ENCODE data around the gene ITSN1. TPM values are rescaled to one million over a fixed set of nuclear protein-coding genes. Genes with fewer than 3 reads are reported as not detected.

Gene ITSN1
- total and polyA plus RNA-seq, 2 of the 13 experiments (the other 11 are each of a cell fraction or from before 2014, with no cell fraction given), result 26.1 to 33.8 TPM

DNA sequence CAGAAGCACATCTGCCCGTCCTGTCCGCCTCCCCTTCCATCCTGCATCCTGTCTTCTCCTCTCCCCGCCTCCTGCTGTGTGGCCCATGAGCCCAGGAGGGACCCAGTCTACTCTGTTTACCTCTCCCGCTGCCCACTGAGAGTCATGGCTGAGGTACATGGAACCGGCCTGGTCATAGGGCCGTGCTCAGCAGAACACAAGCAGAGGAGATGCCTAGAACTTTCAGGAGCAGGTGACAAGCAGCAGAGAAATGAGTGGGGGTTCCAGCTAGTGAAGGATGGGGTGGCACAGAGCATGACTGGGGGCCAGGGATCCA, 202.5 kb downstream of the ITSN1 start:
- H3K27me3 ChIP-seq (ENCODE audit: control insufficient read depth in 1 of 2, insufficient read depth in 2 of 2, low read length in 2 of 2), result no peaks in the 10 kb centered on the region; a peak in 1 of 5 replicates
- peaks cover 63% of the 10 kb centered on the region for H3K4me1 ChIP-seq (ENCODE audit: insufficient read depth, low read length)
- 0 out of 2 replicates have a peak, but pooled peaks have one; percentile 13 for TF ChIP-seq KDM2A (CRISPR knock-in tag; IDR thresholded peaks at IDR 0.05; ENCODE audit: borderline replicate concordance, low read depth)
- no peak for TF ChIP-seq HHEX (CRISPR knock-in tag; IDR thresholded peaks at IDR 0.05)
- TF ChIP-seq ZNF607 (CRISPR knock-in tag; IDR thresholded peaks at IDR 0.05; ENCODE audit: borderline replicate concordance), result no peak
- TF ChIP-seq MIER3 (CRISPR knock-in tag; IDR thresholded peaks at IDR 0.05; ENCODE audit: borderline replicate concordance), result no peak
- TF ChIP-seq, protein P1, sequence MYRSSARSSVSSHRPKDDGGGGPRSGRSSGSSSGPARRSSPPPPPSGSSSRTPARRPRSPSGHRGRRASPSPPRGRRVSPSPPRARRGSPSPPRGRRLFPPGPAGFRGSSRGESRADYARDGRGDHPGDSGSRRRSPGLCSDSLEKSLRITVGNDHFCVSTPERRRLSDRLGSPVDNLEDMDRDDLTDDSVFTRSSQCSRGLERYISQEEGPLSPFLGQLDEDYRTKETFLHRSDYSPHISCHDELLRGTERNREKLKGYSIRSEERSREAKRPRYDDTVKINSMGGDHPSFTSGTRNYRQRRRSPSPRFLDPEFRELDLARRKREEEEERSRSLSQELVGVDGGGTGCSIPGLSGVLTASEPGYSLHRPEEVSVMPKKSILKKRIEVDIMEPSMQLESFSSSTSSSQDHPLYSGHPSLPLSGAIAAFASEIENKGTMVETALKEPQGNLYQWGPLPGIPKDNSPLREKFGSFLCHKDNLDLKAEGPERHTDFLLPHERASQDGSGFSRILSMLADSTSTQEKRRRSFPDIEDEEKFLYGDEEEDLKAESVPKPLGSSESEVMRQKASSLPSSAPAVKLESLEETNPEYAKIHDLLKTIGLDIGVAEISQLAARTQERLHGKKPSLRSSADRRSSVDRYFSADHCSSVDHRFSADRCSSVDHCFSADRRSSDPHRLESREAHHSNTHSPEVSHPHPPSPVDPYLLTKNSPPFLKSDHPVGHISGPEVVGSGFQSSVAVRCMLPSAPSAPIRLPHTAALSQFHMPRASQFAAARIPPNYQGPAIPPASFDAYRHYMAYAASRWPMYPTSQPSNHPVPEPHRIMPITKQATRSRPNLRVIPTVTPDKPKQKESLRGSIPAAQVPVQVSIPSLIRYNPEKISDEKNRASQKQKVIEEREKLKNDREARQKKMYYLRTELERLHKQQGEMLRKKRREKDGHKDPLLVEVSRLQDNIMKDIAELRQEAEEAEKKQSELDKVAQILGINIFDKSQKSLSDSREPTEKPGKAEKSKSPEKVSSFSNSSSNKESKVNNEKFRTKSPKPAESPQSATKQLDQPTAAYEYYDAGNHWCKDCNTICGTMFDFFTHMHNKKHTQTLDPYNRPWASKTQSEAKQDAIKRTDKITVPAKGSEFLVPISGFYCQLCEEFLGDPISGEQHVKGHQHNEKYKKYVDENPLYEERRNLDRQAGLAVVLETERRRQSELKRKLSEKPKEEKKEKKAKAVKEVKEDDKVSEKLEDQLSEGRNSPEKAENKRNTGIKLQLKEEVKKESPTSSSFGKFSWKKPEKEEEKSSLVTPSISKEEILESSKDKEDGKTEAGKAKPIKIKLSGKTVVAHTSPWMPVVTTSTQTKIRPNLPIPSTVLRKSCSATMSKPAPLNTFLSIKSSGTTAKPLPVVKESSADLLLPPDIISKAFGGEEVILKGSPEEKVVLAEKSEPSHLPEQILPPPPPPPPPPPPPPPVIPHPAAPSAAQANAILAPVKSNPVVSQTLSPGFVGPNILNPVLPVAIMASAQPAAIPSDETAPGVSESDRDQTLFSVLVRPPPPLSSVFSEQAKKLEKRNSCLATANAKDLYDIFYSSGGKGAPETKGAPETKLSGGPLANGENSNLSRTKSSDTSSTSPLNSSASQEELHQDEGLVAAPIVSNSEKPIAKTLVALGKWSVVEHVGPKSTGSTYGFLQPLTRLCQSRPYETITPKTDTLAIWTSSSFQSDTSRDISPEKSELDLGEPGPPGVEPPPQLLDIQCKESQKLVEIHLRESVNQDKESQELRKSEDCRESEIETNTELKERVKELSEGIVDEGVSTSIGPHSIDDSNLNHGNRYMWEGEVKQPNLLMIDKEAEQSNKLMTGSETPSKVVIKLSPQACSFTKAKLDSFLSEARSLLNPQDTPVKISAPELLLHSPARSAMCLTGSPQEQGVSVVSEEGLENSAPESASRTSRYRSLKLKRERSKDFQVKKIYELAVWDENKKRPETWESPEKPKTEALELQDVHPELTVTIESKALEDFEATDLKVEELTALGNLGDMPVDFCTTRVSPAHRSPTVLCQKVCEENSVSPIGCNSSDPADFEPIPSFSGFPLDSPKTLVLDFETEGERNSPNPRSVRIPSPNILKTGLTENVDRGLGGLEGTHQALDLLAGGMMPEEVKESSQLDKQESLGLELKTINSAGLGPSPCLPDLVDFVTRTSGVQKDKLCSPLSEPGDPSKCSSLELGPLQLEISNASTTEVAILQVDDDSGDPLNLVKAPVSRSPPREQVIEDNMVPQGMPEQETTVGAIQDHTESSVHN (CRISPR knock-in tag; IDR thresholded peaks at IDR 0.05), result no peak
- TF ChIP-seq ZNF232 (CRISPR knock-in tag; IDR thresholded peaks at IDR 0.05; ENCODE audit: borderline replicate concordance), result no peak
- no peak for TF ChIP-seq REXO4 (CRISPR knock-in tag; IDR thresholded peaks at IDR 0.05; ENCODE audit: borderline replicate concordance)
- TF ChIP-seq, protein P2, sequence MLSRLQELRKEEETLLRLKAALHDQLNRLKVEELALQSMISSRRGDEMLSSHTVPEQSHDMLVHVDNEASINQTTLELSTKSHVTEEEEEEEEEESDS (CRISPR knock-in tag; IDR thresholded peaks at IDR 0.05; ENCODE audit: borderline replicate concordance), result no peak
- no peak for TF ChIP-seq ZNF230 (CRISPR knock-in tag; IDR thresholded peaks at IDR 0.05)
- peak; percentile 84; the same call in 1 of the 2 replicates for TF ChIP-seq ZNF768 (CRISPR knock-in tag; IDR thresholded peaks at IDR 0.05)
- TF ChIP-seq SP5 (CRISPR knock-in tag; IDR thresholded peaks at IDR 0.05; ENCODE audit: borderline replicate concordance, low read depth), result no peak
- TF ChIP-seq, protein P3, sequence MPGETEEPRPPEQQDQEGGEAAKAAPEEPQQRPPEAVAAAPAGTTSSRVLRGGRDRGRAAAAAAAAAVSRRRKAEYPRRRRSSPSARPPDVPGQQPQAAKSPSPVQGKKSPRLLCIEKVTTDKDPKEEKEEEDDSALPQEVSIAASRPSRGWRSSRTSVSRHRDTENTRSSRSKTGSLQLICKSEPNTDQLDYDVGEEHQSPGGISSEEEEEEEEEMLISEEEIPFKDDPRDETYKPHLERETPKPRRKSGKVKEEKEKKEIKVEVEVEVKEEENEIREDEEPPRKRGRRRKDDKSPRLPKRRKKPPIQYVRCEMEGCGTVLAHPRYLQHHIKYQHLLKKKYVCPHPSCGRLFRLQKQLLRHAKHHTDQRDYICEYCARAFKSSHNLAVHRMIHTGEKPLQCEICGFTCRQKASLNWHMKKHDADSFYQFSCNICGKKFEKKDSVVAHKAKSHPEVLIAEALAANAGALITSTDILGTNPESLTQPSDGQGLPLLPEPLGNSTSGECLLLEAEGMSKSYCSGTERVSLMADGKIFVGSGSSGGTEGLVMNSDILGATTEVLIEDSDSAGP (CRISPR knock-in tag; IDR thresholded peaks at IDR 0.05; ENCODE audit: borderline replicate concordance), result no peak
- TF ChIP-seq SPEN (CRISPR knock-in tag; IDR thresholded peaks at IDR 0.05; ENCODE audit: low read depth), result no peak
- no peak for TF ChIP-seq HMGA1 (CRISPR knock-in tag; conservative IDR thresholded peaks at IDR 0.05)
- no peak for TF ChIP-seq RBM22 (optimal IDR thresholded peaks at IDR 0.05; ENCODE audit: low read length)
- no TSS peak for BruUV-seq (replicated peaks)
- WGBS (ENCODE audit: low lambda C conversion rate), result 18% methylated on average over 6 of the region's 6 CpGs
- POLR2A ChIA-PET, result no interaction called here
- H3K4me2 ChIP-seq (ENCODE audit: low read depth, low read length), result peak overlapping the region; percentile 69
- FAIRE-seq (no peak), DNase-seq (ENCODE audit: low spot score) (no peak), ATAC-seq (peak; percentile 31)
- H3K79me2 ChIP-seq (ENCODE audit: insufficient read depth, low read length), result no peaks in the 10 kb centered on the region
- no peak overlapping the region for H3K9ac ChIP-seq (ENCODE audit: insufficient read depth, low read depth, low read length)
- no peaks in the 10 kb centered on the region for H3K36me3 ChIP-seq (replicated peaks in 1 of 2; ENCODE audit: control insufficient read depth in 1 of 2, insufficient read depth in 2 of 2, low read length in 2 of 2)
- CTCF ChIA-PET (ENCODE audit: low intra/inter-chr PET ratio, low total read pairs), result no interaction called here
- H2AFZ ChIP-seq (ENCODE audit: low read length), result no peak overlapping the region
- no peak overlapping the region for H3K27ac ChIP-seq (ENCODE audit: extremely low read length, insufficient read depth, low read length)
- H3K4me3 ChIP-seq (replicated peaks in 1 of 3; ENCODE audit: insufficient read depth in 1 of 3, low read depth in 2 of 3, low read length in 3 of 3), result peak overlapping the region in 1 of 3 experiments; percentile 28; a peak in 1 of 6 replicates
- no peaks in the 10 kb centered on the region for H4K20me1 ChIP-seq (ENCODE audit: insufficient read depth, low read length)
- intact Hi-C loops (cut with micrococcal nuclease; ENCODE audit: unreplicated experiment), result no loop called here
- in situ Hi-C loops (cut with HindIII; ENCODE audit: extremely low pct_ligation_motif_present, low pct_unique_long_range_greater_than_20kb), result no loop called here
- no peaks in the 10 kb centered on the region for H3K9me3 ChIP-seq (ENCODE audit: low read length)
